ENCODE data around the gene CLPTM1. TPM values are rescaled to one million over a fixed set of nuclear protein-coding genes. Genes with fewer than 3 reads are reported as not detected.

The CLPTM1 gene
- total and polyA plus RNA-seq, 2 experiments from 2014 or later = 41.6 to 71.5 TPM

DNA sequence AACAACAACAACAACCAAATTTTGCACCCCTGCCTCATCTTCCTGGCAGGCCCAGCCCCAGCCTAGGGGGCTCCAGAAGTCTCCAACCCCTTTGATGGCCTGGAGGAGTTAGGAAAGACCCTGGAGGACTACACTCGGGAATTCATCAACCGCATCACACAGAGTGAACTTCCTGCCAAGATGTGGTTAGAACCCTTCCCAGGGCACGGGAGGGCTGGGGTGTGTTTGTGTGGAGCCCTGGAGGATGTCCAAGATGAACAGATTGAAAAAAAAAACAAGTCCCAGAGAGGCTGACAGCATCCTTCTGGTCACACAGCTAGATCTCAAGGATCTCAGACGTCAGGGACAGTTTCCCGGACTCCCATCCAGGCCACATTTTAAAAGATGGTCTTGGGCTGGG is 27.4 kb upstream of the CLPTM1 start (continued):
- TF ChIP-seq, protein P1, sequence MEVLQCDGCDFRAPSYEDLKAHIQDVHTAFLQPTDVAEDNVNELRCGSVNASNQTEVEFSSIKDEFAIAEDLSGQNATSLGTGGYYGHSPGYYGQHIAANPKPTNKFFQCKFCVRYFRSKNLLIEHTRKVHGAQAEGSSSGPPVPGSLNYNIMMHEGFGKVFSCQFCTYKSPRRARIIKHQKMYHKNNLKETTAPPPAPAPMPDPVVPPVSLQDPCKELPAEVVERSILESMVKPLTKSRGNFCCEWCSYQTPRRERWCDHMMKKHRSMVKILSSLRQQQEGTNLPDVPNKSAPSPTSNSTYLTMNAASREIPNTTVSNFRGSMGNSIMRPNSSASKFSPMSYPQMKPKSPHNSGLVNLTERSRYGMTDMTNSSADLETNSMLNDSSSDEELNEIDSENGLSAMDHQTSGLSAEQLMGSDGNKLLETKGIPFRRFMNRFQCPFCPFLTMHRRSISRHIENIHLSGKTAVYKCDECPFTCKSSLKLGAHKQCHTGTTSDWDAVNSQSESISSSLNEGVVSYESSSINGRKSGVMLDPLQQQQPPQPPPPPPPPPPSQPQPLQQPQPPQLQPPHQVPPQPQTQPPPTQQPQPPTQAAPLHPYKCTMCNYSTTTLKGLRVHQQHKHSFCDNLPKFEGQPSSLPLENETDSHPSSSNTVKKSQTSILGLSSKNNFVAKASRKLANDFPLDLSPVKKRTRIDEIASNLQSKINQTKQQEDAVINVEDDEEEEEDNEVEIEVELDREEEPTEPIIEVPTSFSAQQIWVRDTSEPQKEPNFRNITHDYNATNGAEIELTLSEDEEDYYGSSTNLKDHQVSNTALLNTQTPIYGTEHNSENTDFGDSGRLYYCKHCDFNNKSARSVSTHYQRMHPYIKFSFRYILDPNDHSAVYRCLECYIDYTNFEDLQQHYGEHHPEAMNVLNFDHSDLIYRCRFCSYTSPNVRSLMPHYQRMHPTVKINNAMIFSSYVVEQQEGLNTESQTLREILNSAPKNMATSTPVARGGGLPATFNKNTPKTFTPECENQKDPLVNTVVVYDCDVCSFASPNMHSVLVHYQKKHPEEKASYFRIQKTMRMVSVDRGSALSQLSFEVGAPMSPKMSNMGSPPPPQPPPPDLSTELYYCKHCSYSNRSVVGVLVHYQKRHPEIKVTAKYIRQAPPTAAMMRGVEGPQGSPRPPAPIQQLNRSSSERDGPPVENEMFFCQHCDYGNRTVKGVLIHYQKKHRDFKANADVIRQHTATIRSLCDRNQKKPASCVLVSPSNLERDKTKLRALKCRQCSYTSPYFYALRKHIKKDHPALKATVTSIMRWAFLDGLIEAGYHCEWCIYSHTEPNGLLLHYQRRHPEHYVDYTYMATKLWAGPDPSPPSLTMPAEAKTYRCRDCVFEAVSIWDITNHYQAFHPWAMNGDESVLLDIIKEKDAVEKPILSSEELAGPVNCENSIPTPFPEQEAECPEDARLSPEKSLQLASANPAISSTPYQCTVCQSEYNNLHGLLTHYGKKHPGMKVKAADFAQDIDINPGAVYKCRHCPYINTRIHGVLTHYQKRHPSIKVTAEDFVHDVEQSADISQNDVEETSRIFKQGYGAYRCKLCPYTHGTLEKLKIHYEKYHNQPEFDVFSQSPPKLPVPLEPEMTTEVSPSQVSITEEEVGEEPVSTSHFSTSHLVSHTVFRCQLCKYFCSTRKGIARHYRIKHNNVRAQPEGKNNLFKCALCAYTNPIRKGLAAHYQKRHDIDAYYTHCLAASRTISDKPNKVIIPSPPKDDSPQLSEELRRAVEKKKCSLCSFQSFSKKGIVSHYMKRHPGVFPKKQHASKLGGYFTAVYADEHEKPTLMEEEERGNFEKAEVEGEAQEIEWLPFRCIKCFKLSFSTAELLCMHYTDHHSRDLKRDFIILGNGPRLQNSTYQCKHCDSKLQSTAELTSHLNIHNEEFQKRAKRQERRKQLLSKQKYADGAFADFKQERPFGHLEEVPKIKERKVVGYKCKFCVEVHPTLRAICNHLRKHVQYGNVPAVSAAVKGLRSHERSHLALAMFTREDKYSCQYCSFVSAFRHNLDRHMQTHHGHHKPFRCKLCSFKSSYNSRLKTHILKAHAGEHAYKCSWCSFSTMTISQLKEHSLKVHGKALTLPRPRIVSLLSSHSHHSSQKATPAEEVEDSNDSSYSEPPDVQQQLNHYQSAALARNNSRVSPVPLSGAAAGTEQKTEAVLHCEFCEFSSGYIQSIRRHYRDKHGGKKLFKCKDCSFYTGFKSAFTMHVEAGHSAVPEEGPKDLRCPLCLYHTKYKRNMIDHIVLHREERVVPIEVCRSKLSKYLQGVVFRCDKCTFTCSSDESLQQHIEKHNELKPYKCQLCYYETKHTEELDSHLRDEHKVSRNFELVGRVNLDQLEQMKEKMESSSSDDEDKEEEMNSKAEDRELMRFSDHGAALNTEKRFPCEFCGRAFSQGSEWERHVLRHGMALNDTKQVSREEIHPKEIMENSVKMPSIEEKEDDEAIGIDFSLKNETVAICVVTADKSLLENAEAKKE (CRISPR knock-in tag; IDR thresholded peaks at IDR 0.05) = no peak
- TF ChIP-seq EZH2phosphoT487 (IDR thresholded peaks at IDR 0.05; ENCODE audit: unreplicated experiment) = no peak

DNA sequence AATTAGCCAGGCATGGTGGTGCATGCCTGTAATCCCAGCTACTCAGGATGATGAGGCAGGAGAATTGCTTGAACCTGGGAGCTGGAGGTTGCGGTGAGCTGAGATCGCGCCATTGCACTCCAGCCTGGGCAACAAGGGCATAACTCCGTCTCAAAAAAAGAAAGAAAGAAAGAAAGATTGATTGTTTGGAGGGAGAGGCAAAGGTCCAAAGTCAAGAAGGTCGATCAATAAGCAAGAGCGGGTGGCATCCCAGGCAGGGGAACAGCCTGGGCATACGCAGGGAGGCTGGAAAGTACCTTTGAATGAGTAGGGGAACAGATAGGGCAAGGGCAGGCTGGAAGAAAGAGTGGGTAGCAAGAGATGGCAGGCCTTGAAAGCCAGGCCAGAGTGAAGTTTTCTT is 25.1 kb upstream of the CLPTM1 start:
- H3F3A ChIP-seq (replicated peaks; ENCODE audit: low read depth) = no peaks in the 10 kb centered on the region
- H4K20me1 ChIP-seq (replicated peaks; ENCODE audit: insufficient read depth) = no peaks in the 10 kb centered on the region
- DNase-seq (ENCODE audit: low spot score) (no peak), ATAC-seq (no peak)
- no peaks in the 10 kb centered on the region for H3K9me2 ChIP-seq (ENCODE audit: insufficient read depth)
- no peak overlapping the region for H3K4me3 ChIP-seq
- Mint-ChIP-seq H3K4me3 (no peak overlapping the region), H3K4me1 (peaks cover 16% of the 10 kb centered on the region), H3K27me3 (ENCODE audit: insufficient read depth, low read depth, poor library complexity) (peaks cover 25% of the 10 kb centered on the region), H3K9me3 (no peaks in the 10 kb centered on the region), H3K27ac (no peak overlapping the region), H3K36me3 (ENCODE audit: low read depth) (no peaks in the 10 kb centered on the region; the same call in 2 of the 3 replicates)
- no peak overlapping the region for H3K4me2 ChIP-seq
- H3K27me3 ChIP-seq (ENCODE audit: insufficient read depth) = no peaks in the 10 kb centered on the region
- no peak overlapping the region for H2AFZ ChIP-seq
- H3K4me1 ChIP-seq (ENCODE audit: insufficient read depth) = peaks cover 7% of the 10 kb centered on the region; the same call in 1 of the 2 replicates
- no peaks in the 10 kb centered on the region for H3K36me3 ChIP-seq (ENCODE audit: insufficient read depth)
- no peak overlapping the region for H3K27ac ChIP-seq (ENCODE audit: low read depth)
- H3K79me2 ChIP-seq (replicated peaks; ENCODE audit: insufficient read depth) = no peaks in the 10 kb centered on the region
- TF ChIP-seq ZNF114 (CRISPR knock-in tag; IDR thresholded peaks at IDR 0.05) (no peak), NANOG (IDR thresholded peaks at IDR 0.05; ENCODE audit: borderline replicate concordance) (no peak), ETS1 (IDR thresholded peaks at IDR 0.05) (no peak), CREB1 (CRISPR knock-in tag; IDR thresholded peaks at IDR 0.05; ENCODE audit: low read depth) (no peak), EZH2 (IDR thresholded peaks at IDR 0.05; ENCODE audit: low read depth, unreplicated experiment) (no peak), JUNB (IDR thresholded peaks at IDR 0.05; ENCODE audit: unreplicated experiment) (no peak), EZH2phosphoT487 (IDR thresholded peaks at IDR 0.05; ENCODE audit: unreplicated experiment) (no peak), POLR2AphosphoS5 (IDR thresholded peaks at IDR 0.05; ENCODE audit: low read depth) (no peak)
- TF ChIP-seq, protein P1 (CRISPR knock-in tag; IDR thresholded peaks at IDR 0.05) = no peak

All from GM23338 (cell line).